ENCODE data around the gene MRPL40.

Gene MRPL40

DNA sequence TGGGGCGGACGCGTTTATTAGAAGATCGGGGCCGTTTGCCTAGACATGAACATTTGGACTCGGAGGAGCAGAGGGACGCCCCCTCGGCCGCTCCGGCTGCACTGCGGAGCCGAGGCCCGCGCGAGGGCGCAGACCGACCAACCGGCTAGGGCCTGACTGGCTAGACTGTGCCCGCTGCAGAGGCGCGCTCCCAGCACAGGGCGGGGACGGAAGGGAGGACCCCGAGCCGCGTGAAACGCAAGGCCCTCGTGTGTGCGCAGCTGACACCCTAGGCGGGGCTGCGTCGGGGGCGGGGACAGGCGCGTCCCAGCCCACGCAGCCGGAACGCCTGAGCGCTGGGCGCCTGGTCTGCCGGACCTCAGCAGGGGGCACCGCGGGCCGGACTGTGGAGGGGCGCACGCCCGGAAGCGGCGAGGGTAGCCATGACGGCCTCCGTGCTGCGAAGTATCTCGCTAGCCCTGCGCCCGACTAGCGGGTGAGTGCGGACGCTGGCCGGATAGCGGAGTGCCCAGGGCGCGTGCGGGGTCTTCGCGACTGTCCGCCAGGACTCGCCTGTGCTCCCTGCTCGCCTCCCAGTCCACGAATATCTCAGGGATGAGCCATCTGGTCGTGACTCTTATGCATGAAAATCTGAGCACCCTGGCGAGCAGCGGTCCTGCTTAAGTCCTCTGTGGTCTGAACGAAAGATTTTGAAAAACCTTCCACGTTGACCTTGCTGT, at the start of gene MRPL40:
MRPL40 (plus strand) TSS at position 413 of the 719 bp plus-strand sequence; CDS start at position 423, 10 bp downstream.
- peak; percentile 91 for DNase-seq

DNA sequence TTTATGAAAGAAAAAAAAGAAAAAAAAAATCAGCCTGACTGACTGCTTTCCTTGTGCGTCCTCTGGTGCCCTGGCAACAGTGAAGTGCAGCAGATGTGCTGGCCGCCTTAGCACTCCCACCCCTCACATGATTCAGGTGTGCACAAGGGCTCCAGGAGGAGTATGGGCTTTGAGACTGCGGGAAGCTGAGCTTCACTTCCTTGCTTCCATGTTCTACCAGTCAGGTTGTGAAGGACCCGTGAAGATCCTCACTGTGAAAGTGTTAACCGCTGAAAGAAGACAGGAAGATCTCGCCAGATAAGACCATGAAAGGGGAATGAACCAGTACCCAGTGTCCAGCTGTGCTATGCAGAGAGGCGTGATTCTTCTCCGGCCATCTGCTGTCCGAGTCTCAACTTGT, 49.1 kb upstream of the MRPL40 start:
- DNase-seq: no peak

DNA sequence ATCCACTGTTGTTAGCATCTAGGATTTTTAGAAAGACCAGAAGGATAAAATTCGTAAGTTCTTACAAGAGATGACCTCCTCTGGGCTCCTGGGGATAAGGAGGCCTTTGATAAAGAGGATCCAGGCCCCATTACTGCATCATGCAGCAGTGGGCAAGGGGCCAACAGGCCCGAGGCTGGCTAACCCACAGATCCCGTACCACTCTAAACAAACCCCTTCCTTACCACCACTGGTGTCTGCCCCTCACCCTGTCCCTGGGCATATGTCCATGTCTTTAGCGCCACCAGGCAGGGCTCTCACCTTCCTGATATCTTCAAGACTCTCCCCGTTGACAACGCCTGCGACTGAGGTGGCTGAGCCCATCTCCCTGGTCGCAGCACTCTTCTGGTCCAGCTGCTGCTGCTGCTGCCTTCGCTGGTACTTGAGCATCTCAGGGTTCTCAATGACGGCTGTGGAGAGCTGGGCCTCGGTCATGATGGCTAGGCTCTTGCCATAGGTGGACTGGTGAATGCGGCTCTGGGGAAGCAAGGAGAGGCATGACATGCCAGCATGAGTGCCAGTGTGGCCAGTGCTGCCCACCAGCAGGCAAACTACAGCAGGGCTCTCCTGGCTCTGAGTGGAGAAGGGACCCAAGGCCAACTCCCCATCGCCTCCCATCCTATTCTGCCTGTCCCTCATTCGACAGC, 47.0 kb upstream of the MRPL40 start:
- no peak for DNase-seq

DNA sequence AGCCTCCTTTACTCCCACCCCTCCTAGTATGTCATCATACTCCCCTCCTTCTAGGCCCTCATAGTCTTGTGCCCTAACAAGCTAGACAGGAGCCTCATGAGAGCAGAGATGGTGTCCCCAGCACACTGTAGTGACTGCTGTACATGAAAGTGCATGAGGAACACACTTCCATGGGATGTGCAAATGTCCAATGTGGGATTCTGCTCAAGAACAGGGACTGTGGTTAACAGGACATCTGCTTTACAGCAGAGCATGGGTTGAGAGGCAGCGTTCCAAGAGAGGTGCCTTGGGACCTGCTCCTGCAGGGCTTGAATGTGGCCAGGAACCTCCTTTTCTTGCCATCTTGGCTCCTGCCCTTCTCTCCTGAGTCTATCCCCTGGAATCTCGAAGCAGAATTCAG, 46.1 kb upstream of the MRPL40 start:
- no peak for DNase-seq

DNA sequence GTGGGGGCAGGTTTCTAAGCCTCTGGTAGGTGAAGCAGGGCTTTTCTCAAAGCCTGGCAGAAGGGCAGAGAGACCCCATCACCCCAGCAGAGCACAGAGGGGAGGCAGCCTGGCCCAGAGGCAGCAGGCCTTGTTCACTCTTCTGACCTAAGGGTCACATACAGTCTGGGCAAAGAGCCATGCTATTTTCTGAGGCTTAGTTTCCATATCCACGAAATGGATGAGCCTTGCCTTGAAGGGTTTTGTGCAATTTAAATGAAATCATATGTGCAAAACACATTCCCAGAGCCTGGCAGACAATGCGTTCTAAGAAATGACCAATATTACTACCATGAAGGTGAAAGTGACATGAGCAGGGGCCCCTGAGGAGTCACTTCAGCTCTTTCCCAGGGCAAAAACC, 45.3 kb upstream of the MRPL40 start:
- DNase-seq: no peak

DNA sequence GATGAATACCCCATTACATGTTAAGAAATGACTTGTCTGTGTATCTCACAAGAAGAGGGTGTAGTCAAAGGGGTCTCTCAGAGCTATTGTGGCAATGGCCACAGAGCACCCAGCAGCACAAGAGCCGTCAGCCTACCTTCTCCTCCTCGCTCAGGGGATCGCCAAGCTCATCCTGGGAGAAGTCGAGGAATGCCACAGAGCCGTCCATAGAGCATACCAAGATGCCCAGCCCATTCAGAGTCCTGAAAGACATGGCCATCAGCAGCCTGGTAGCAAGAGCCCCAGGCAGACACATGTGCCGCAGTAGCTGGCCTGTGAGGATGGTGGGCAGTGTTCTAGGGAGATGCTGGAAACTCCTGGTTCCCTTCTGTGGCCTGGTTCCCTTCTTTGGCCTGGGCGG, 44.8 kb upstream of the MRPL40 start:
- DNase-seq: no peak

DNA sequence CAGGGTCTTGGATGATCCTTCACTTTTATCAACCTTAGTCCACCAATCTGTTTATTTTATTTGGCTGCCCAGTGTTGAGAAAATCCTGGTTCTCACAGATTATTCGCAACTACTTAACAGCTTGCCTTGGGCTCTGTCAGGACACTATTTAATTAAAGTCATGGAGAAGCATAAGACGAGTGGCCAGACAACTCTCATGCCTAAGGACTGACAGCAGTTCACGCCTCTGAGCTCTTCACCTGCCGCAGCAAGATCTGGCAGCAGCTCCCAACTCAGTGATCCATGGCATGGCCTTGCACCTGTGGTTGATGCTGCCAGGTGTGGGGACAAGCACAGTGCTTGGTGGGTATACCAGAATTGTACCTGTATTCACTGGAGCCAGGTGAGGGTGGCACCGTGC, 38.6 kb upstream of the MRPL40 start:
- DNase-seq: no peak

DNA sequence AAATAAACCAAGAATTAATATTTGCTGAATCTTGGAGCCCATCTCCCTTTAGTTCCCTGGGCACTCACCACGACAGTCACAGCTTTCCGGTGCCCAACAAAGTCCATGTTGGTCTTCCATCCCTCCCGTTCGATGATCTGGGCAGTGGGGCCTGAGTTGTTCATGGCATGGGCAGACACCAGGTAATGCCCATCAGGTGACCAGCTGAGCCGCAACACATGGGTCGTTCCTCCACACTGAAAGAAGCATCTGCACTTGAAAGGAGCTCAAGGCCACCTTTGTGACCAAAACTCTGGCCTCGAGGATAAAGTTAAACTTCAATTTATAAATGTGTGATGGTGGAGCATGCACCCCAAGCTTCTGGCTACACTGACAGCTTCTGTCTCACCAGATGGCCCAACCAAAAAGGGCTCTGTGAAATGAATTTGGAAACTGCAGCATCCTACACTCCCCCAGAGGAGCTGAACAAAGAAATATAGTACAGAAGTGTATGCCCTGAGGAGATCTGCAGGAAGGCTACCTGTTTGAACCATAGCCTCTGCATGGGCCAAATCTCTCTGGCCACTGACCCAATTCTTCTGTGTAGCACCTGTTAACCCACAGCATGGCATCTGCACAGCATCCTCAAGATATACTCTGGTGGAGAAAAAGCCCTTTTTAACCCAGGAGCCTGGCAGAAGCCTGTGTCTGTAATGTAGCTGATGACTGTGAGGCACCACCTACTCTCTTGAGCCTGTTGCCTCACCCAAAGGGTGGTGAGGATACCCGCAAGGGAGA, 37.9 kb upstream of the MRPL40 start:
- no peak for DNase-seq

DNA sequence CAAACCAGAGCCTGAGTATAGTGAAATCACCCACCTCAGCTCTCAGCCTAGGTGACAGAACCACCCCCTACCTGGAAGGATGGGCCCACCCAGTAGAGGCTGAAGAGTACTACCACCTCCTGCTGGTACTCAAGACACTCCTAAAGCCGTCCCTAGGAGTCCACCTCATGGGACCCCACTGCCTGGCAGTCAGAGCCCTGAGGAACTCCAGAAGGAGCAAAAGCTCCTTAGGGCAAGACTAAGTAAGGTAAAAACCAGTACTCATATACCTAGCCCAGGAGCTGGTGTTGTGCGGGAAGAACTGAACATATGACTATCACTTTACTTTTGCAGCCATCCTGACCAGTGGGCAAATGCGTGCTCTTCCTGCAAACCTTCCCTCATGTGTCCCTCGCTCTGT, 37.1 kb upstream of the MRPL40 start:
- no peak for DNase-seq

DNA sequence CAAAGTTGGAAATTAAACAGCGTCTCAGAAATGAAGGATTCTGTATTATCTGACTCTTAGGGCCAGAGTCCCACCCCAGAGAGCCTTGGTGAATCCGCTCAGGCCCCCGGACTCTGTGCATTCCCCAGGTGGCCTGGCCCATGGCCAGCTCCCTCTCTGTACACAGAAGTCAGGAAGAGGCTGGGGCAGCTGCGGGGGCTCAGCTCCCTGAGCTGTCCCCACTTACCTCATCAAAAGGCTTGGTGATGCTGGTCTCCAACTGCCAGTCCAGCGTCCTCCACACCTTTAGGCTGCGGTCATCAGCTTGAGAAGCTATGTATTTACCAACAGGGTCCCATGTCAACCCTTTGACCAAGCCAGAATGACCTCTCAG, 35.8 kb upstream of the MRPL40 start:
- DNase-seq: no peak

DNA sequence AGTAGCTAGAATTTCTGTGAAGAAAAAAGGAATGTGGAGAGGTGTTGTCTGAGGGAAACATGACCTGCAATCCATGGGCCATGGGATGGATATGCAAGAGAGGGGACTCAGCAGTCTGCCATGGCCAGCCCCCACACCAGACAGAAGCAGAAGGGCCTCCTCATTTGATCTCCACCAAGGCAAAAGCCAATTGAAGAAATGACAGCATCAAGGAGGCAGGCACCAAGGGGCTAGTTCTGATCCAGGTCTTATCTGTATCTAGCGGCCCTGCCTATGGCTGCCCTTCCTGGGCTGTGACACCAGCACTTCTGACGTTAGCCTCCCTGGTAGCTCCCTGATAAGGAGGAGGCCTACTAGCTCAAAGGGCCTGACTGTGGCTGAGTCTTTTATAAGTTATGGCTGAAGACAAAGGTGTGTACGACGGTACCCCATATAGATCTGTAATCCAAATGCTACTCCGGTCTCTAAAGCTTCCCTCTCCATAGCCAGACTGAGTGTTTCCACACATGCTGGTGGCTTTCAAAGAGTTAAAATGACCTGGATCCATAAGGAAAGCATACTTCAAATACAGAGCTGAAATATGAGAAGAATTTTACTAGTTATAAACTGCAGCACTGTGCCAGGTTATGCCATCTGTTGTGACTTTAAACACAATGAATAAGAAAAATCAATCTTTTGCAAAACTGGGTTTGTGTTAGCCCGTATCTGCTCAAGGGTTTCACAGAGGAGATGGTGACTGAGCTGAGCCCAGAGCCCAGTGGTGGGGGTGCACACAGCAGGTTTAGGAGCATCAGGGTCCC, 35.2 kb upstream of the MRPL40 start:
- DNase-seq: peak; percentile 32

DNA sequence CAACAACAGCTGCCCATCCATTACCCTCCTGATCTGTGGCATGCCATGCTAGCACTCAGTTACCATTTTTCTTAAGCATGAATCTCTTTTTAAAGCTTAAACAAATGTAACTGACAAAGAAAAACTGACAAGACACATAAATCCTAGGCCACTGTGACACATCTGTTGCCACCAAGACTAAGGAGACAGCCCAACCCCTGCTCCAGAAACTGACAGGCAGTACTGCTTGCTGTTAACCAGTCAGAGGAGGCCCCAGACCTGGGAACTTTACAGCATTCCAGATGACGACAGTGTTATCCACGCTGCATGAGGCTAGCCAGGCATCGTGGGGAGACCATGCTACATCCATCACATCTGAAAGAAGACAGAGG, 34.6 kb upstream of the MRPL40 start:
- DNase-seq: no peak

DNA sequence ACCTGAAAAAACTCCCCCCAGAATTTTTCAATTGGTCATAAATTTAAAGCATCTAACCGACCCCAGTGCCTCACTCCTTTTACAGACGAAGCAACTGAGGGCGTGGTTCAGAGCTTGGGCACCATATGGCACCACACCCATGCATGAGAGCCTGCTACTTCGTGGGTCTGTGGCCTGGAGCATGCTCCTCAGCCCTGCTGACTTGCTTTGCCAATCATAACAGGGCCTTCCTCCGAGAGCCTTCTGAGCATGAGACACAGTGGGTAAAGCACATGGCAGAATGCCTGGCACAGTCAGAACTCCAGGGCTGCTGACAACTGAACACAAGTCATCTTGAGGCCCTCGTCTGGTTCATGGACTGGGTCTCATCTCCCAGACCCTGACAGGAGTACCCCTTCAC, 34.1 kb upstream of the MRPL40 start:
- DNase-seq: peak; percentile 73

DNA sequence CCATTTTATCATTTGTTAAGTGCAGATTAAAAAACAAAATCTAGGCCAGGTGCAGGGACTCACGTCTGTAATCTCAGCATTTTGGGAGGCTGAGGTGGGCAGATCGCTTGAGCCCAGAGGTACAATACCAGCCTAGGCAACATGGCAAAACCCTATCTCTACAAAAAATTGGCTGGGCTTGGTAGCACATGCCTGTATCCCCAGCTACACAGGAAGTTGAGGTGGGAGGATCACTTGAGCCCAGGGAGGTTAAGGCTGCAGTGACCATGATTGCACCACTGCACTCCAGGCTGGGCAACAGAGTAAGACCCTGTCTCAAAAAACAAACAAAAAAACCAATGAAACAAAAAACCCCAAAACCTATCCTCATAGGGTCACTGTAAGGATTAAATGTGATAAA, 33.7 kb upstream of the MRPL40 start:
- DNase-seq: no peak

DNA sequence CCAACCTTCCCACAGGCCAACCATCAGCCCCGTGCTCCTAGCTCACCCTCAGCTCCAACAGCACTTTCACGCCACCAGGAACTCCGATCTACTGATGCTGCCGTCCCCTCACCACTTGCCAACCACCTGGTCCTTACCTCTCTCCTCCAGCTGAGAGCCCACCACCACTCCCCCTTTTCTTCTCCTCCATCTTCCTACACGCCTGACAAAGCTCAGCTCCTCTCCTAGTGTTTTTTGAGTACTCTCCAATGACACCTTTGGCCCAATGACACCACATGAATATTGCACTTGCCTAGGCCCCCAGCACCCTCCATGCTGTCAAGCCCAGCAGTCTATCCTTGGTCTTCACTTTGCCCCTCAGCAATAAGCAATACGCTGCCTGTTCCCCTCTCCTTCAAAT, 31.5 kb upstream of the MRPL40 start:
- no peak for DNase-seq

DNA sequence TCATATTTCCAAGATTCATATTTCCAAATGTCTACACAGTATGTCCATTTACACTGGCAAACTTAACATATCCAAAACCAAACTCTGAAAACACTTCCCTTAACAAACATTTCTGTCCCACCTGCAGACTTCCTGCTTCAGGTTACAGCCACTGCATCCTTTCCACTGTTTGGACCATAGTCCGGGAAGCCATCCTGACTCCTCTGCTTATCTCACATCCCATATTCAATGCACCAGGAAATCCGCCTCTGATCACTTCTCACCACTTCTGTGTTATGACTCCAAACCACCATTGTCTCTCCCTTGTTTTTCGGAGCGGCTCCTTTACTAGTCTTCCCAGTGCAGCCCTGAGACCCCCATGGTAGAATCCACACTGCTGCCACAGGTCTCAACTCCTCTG, 30.9 kb upstream of the MRPL40 start:
- DNase-seq: no peak

DNA sequence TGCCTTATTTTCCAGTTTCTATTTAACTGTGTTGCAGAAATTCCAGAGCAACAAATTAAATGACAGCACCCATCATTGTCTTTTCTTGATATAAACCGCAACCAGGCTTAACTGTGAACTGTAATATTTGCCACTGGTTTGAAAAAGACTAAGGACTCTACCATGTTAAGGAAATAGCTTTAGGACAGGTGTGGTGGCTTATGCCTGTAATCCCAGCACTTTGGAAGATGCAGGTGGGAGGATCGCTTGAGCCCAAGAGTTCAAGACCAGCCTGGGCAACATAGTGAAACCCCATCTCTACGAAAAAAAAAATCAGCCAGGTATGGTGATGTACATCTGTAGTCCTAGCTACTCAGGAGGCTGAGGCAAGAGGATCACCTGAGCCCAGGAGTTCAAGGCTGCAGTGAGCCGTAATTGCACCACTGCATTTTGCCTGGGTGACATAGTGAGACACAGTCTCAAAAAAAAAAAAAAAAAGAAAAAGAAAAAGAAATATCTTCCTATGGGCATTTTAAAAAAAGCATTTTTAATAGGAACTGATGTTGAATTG, 29.6 kb upstream of the MRPL40 start:
- no peak for DNase-seq

DNA sequence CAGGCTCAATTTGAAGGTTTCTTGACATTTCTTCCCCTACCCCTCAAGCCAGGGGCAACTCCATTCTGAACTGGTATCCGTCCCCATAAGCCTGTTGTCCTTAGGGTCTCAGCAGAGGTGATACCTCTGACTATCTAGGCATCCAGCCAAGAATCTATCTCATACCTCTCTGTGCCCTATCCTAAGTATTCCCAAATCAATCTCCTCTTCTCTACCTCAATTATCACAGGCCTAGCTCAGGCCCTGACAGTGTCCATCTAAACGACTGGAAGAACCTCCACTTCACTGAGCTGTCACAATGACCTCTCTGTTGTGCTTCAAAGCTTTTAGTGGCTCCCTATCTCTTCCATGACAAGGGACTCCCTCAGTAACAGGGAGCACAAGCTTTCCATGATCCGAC, 27.7 kb upstream of the MRPL40 start:
- DNase-seq: no peak

DNA sequence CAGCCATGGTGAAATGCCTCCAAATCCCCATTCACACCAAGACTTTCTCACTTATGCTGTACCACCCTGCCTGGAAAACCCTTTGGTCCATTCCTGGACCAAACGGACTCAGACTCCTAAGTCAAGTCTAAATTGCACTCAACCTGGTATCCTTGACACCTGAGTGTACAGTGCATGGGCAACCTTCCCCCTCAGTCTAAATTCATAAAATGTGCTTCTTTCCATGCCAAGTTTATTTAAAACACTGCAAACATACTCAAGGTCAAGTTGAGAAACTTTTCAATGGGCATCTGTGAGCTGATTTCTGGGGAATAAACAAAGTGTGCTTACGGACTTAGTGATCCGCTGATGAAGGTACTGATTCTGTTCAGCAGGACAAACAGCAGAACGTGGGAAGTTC, 27.2 kb upstream of the MRPL40 start:
- no peak for DNase-seq

DNA sequence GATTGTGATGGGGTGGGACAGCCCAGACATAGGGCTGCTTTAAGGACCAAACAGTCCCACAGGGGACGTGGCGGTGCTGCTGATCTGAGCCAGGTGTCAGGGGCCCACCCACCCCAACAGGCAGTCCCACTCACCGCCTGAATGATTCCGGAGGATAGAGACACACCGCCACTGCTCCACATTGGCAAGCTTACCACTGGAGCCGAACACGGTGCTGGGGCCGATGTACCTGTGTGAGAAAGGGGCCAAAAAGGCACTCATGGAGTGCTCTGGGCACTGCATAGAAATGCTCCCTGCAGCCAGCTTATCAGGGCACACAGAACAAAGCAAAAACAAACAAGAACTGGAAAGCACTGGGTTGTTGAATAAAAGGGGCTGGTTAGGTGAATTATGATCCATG, 26.7 kb upstream of the MRPL40 start:
- no peak for DNase-seq

DNA sequence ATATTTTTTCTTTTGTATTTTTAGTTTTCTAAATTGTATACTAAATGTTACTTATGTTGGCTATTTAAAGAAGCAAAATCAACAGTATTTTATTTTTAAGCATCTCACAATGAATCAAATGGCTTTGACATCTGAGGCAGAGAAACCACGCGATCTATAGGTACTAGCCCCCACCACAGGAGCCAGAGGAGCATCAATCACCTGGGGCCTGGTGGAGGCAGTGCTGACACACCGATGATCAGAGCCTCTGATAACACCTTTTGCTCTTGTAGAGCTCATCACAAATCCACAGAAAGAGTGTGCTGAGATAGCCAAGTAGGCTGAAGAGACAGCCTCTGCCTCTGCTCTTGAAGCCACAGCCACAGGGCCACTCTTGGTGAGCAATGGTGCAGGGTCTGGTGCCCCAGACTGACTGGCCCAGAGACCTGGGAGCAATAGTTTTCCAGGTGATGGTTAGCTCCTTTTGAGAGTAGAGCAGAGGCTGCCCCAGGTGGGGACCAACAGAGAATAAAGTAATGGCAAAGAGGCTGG, 26.0 kb upstream of the MRPL40 start:
- no peak for DNase-seq

DNA sequence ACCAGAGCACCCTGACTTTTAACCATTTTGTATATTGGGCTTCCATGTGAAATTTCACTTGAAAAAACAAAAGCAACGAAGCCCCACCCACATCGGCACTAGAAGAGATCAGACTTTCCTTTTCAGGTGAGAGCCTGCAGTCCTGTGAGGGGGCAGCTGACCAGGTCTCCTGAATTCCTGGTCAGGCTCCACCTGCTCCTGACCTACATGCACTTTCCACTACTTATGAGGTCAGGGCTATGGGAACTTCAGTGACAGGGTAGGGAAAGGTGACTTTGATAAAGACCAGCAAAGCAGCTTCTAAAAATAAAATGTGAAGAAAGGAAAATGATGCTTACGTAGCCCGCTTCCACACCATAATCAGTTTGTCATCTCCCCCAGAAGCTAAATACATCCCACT, 25.5 kb upstream of the MRPL40 start:
- no peak for DNase-seq

Data from NCI-H2171 (cell line).